Measurements from ENCODE around the gene DNM1. TPM values are rescaled to one million over a fixed set of nuclear protein-coding genes. Genes with fewer than 3 reads are reported as not detected.

The DNM1 gene
- total RNA-seq, 2 donors from 2014 or later = 13.0 to 29.0 TPM

DNA sequence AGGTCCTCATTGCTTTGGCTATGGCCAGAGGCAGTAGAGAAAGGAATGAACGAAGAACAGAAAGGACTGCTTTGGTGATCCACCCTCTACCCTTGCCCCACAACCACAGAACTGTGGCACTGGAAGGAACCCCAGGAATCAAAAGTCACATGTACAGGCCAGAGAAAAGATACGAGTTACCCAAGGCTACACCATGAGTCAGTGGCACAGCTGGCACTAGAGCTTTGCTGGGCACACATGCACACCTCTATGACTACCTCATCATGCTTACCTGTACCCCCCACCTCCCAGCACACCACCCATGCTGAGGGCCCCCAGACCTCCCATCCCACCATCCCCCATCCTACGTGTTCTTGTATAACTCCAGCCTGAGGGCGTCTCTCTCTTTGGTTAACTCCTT, 59.5 kb downstream of the DNM1 start:
- DNase-seq (no peak), ATAC-seq (no peak)
- no peaks in the 10 kb centered on the region for H3K27me3 ChIP-seq
- H3K4me1 ChIP-seq = no peaks in the 10 kb centered on the region
- H3K9me3 ChIP-seq = no peaks in the 10 kb centered on the region
- WGBS, 2 donors = 76 to 84% methylated on average over 4 of the region's 4 CpGs
- no peak overlapping the region for H3K27ac ChIP-seq
- H3K4me3 ChIP-seq = no peak overlapping the region
- TF ChIP-seq POLR2A (IDR thresholded peaks at IDR 0.05) = no peak
- TF ChIP-seq, protein P1, sequence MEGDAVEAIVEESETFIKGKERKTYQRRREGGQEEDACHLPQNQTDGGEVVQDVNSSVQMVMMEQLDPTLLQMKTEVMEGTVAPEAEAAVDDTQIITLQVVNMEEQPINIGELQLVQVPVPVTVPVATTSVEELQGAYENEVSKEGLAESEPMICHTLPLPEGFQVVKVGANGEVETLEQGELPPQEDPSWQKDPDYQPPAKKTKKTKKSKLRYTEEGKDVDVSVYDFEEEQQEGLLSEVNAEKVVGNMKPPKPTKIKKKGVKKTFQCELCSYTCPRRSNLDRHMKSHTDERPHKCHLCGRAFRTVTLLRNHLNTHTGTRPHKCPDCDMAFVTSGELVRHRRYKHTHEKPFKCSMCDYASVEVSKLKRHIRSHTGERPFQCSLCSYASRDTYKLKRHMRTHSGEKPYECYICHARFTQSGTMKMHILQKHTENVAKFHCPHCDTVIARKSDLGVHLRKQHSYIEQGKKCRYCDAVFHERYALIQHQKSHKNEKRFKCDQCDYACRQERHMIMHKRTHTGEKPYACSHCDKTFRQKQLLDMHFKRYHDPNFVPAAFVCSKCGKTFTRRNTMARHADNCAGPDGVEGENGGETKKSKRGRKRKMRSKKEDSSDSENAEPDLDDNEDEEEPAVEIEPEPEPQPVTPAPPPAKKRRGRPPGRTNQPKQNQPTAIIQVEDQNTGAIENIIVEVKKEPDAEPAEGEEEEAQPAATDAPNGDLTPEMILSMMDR (IDR thresholded peaks at IDR 0.05) = no peak
- peaks cover 12 to 45% of the 10 kb centered on the region in 2 donors for H3K36me3 ChIP-seq (replicated peaks in 1 of 2; ENCODE audit: insufficient read depth in 1 of 2, low read depth in 2 of 2)
- intact Hi-C loops (cut with DNase I) = no loop called here

DNA sequence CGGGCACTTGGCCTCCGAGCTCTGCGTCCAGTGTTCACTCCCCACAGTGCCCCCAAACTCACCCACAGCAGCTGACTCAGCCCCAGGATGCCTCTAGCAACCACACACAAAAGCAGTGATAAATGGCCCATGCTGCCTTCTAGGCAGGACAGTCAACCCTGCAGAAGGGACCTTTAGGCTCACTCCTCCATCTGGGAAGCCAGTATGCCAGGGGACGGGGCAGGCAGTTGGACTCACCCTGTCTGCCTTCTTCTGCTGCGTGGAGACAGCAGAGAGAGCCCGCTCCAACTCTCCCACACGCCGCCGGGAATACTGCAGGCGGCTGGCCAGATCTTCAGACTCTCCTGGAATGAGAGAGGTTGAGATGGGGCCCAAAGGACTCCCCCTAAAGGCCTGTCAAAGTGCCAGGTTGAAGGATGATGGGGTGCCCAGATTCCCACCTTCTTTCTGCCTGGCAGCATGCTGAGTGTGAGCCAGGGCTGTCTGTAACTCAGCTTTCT, 62.2 kb downstream of the DNM1 start:
- ATAC-seq (no peak), DNase-seq (no peak)
- peaks cover under 1 to 27% of the 10 kb centered on the region in 2 donors for H3K36me3 ChIP-seq (replicated peaks in 1 of 2; ENCODE audit: insufficient read depth in 1 of 2, low read depth in 2 of 2)

DNA sequence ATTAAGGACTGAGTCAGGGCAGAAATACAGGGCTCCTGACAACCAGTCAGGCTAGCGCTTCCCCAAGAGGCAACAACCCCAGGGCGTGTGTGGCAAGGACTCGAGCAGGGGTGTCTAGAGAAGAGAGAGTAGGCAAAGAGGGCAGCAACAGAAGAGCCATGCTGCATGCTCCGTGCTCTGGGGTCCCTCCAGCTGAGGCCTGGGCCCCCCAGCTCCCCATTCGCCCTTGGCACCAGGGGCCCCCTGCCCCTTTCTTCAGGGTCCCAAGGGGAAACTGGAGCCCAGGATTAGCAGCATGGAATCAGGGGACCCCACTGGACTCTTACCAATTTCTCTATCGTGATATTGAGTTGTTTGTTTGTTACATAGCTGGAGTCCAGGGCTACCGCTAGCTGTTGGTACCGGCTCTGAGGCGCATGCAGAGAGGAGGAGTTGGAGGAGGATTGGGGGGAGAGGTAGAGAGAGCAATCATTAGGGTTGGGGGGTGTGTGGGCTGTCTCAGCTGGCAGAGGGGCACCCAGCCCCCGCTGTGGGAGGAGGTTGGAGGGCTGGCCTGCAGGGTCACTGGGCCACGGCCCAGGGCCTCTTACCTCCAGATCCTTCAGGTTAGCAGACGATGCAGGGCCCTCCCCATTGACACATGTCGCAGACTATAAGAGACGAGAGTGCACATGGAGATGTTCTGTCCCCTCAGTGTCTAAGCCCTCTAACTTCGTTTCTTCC, 63.9 kb downstream of the DNM1 start:
- intact Hi-C loops (cut with DNase I) = no loop called here
- H3K9me3 ChIP-seq = no peaks in the 10 kb centered on the region
- DNase-seq (no peak), ATAC-seq (no peak)
- no peaks in the 10 kb centered on the region for H3K4me1 ChIP-seq
- 82 to 88% methylated on average over 12 to 14 of the region's 15 CpGs for WGBS, 2 donors
- H3K36me3 ChIP-seq (replicated peaks in 1 of 2; ENCODE audit: insufficient read depth in 1 of 2, low read depth in 2 of 2) = peaks cover 0 to 17% of the 10 kb centered on the region in 2 donors
- no peak overlapping the region for H3K27ac ChIP-seq
- H3K4me3 ChIP-seq = no peak overlapping the region
- TF ChIP-seq, protein P1 (IDR thresholded peaks at IDR 0.05) = no peak
- no peak for TF ChIP-seq POLR2A (IDR thresholded peaks at IDR 0.05)
- no peaks in the 10 kb centered on the region for H3K27me3 ChIP-seq

More for the DNA sequence above, 62.2 kb downstream of the DNM1 start:
- Histone ChIP-seq H3K9me3 (no peaks in the 10 kb centered on the region), H3K27ac (no peak overlapping the region), H3K4me1 (no peaks in the 10 kb centered on the region), H3K27me3 (no peaks in the 10 kb centered on the region), H3K4me3 (no peak overlapping the region)
- intact Hi-C loops (cut with DNase I) = no loop called here
- no peak for TF ChIP-seq POLR2A (IDR thresholded peaks at IDR 0.05)
- TF ChIP-seq, protein P1 (IDR thresholded peaks at IDR 0.05) = no peak
- 92 to 100% methylated on average over 3 to 10 of the region's 10 CpGs for WGBS, 2 donors

GRCh38 chr9:128271112-128271511, 67.9 kb downstream of the DNM1 start:
- DNase-seq = no peak
- TF ChIP-seq POLR2A (IDR thresholded peaks at IDR 0.05) = no peak
- TF ChIP-seq, protein P1 (IDR thresholded peaks at IDR 0.05) = no peak
- no peak for ATAC-seq
- 64 to 78% methylated on average over 2 to 3 of the region's 3 CpGs for WGBS, 2 donors
- no peaks in the 10 kb centered on the region for H3K9me3 ChIP-seq
- no peak overlapping the region for H3K4me3 ChIP-seq
- no peaks in the 10 kb centered on the region for H3K27me3 ChIP-seq
- intact Hi-C loops (cut with DNase I) = no loop called here
- H3K36me3 ChIP-seq (replicated peaks in 1 of 2; ENCODE audit: insufficient read depth in 1 of 2, low read depth in 2 of 2) = peaks cover 0 to 6% of the 10 kb centered on the region in 2 donors
- no peak overlapping the region for H3K27ac ChIP-seq
- H3K4me1 ChIP-seq = peaks cover 17% of the 10 kb centered on the region

GRCh38 chr9:128271512-128271911, 68.3 kb downstream of the DNM1 start:
- TF ChIP-seq, protein P1 (IDR thresholded peaks at IDR 0.05) = no peak
- no peak for TF ChIP-seq POLR2A (IDR thresholded peaks at IDR 0.05)
- DNase-seq (no peak), ATAC-seq (no peak)
- Histone ChIP-seq H3K4me1 (peaks cover 18% of the 10 kb centered on the region), H3K4me3 (no peak overlapping the region), H3K27ac (no peak overlapping the region), H3K36me3 (replicated peaks in 1 of 2; ENCODE audit: insufficient read depth in 1 of 2, low read depth in 2 of 2) (peaks cover 0 to 6% of the 10 kb centered on the region in 2 donors), H3K9me3 (no peaks in the 10 kb centered on the region), H3K27me3 (no peaks in the 10 kb centered on the region)
- intact Hi-C loops (cut with DNase I) = no loop called here
- 72 to 77% methylated on average over 5 of the region's 5 CpGs for WGBS, 2 donors
